GM21526 (cell line): ENCODE results near the gene OCRL.

Experiments
- ATAC-seq: cut with Tn5 transposase; IDR thresholded peaks from one replicate; pipeline ENCODE4 v1.9.1; 2021; ENCODE audit warnings: moderate library complexity; ENCODE audit not compliant: unreplicated experiment, low FRiP score

The OCRL gene

DNA sequence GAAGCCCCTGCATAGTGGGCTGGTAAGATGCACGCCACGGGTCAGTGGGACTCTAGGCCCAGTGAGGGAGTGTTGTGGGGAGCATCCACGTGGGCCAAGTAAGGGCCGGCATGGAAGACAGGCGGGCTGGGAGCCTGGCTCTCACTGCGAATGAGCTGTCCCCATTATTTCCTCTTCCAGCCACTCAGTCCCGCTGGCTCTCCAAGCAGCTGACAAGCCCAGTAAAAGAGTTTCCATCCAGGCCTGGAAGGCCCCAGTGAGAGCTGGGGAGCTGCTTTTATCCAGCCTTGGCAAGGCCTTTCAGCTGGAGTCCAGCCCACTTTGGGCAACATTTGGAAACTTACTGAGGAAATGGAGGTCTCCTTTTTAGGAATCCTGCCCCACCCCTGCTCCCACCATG is 89.8 kb downstream of the OCRL start:
- ATAC-seq = no peak

DNA sequence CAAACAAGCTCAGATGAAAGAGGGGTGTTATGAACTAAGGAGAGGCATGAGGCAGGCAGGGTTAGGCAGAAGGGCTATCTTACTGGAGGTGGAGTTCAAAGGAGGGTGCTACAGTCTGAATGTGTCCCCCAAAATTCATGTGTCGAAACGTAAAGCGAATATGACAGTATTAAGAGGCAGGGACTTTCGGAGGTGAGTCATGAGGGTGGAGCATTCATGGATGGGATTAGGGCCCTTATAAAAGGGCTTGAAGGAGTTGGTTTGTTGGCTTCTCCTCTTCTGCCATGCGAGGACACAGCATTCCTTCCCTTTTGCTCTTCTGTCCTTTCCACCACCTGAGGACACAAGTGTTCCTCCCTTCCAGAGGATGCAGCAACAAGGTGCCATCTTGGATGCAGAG is 91.8 kb downstream of the OCRL start:
- ATAC-seq = no peak

DNA sequence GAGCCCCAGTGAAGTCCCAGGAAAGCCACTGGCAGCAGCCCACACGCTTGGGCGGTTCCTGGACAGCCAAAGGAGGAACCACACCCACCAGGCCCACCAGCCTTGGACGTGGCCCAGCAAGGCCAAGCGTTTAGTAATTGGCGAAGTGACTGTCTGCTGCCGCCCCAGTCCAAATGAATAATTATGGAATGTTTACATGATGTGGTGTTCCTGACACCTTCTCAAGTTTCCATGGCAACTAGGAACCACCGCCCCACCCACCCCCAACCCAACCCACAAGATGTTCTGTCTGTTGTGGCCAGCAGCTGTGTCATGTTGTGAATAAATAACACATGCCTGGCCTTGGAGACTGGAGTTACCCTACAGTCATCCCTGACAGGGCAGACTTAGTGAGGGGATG is 92.4 kb downstream of the OCRL start:
- no peak for ATAC-seq

DNA sequence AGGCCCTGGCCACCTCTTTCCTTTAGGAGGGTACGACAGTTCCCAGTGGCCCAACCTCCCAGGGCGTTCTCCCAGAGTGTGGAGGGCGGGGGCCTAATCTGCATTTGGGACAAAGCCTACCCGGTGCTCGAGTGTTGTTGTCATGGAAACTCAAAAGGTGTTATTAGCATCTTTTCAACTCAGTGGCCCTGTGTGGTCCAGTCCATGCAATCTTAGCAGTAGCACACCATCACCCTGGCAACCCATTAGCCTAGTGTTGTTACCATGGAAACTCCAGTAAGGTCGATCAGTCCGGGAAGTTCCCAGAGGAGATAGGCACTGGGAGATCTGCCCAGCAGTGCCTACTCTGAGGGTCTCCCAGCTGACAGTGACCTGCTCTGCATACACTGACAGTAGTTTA is 94.5 kb downstream of the OCRL start:
- no peak for ATAC-seq

DNA sequence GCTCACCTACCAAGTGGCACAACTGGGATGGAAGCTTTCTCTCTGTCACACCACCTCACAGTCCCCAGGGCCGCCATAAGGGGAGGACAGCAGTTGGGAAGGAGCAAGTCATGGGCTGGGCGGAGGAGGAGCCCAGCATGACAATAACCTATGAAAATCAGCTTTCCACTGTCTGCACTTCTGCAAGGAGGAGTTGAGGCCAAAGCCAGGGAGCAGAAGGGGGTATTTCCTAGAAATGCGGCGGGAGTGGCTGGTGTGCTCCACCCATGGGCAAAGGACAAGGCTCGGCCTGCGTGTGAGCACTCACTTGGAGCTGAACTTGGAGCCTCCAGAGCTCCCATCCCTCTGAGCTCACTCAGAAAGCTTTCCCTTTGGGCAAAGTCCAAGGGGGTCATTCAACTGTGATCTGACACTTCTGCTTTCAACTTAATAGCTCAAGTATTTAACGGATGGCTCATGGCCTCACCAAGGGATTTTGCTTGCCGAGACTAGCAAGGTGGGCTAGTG is 96.2 kb downstream of the OCRL start:
- ATAC-seq = no peak

DNA sequence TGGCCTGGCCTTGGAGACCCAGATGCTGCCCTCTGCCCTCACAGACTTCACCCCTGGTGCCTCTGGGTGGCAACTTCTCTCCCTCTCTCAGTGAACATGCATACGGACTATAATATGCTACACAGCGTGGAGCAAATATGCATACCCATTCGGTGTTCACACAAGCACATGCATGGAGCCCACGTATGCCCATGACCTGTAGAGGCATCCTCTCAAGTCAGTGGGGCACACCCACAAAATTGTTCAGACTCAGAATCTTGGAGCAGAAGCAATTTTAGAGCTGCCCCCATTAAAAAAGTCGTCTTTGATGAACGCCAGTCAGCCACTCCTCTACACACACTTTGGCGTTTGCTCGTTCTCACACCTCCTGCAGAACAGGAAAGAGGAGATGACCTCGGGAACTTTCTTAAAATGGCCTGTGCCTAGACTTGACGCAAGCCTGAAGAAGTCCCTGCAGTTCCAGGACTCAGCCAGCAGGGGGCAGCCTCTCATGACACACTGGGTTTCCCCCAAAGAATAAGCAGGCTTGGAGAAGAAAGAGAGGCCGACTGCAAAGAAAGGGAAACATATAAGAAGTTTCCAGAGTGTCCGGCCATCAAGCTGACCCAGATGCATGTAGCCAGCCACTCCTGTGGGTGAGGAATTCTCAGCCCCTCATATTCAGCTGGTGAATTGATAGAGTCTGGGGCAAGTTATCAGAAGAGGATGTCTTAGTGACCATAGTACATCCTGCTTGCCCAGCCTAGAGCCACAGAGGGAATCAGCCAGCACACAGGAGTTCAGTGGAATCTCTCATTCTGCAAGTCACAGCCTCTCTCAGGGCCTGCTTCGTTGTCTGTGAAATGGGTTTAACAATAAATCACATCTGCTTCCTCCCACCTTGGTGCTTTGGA is 97.4 kb downstream of the OCRL start:
- ATAC-seq = peak; percentile 76

DNA sequence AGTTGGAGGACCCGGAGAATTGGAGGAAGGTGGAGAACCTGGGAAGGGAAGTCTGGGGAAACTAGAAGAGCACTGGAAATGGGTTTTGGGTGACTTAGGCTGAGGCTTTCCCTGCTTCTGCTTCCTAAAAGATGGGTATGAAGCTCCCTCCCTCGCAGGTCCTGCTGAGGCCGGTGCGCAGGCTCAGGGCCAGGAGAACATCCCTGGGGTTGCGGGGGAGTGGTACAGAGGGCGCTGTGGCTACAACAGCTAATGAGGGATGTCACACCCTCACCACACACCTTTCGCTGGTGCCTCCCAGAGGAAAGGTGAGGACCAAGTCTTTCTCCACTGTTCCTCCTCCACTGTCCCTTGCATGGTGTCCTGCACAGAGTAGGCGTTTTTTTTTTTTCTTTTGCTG is 98.9 kb downstream of the OCRL start:
- no peak for ATAC-seq

DNA sequence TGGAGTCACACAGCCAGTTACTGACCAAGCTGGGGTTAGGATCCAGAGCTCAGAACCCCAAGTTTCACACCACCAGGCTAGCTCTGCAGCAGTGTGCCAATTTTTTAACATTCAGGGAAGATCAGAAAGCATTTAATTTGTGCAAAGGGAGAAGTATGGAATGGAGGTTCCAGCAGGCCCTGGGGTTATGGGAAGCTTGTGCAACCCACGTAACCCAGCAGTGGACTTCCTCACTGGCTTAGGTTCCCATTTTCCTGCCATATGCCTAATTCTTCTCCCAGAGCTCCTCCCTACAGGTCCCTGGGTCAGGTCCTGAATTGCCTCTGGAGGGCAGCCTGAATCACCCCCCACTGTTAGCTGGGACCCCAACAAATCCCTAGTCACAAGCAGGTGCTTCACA is 100.7 kb downstream of the OCRL start:
- ATAC-seq = no peak

DNA sequence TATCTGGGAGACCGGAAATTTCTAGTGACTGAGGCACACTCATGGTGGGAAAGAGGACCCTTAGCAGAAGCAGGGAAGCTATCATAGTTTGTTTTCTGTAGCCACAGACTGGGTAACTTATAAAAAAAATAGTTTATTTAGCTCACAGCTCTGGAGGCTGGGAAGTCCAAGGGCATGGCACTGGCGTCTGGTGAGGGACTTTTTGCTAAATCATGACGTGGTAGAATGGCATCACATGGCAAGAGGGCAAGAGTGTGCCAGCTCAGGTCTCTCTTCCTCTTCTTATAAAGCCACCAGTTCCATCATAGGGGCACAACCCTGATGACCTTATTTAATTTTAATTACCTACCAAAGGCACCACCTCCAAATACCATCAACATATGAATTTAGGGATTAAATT is 101.4 kb downstream of the OCRL start:
- ATAC-seq = no peak

DNA sequence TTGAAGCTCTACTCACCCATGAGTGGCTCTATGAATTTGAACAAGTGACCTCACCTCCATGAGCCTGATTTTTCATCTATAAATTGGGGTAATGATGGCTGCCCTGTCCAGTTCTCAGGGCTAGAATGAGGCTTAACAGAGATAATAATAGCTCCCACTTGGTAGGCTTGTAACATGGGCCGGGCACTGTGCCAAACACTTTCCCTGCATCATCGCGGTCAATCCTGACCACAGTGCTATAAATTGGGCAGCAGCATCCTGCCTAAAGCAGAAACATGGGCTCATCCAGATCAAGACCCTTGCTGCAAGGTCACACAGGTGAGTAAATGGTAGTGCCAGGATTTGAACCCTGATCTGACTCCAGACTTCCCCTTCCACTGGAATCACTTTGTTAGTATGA is 101.9 kb downstream of the OCRL start:
- ATAC-seq = no peak
